Keratinocyte (primary cell): Measurements from ENCODE around the gene HSD11B2.

Experiments
- CTCF ChIP-seq, 3 experiments: IDR thresholded peaks in 1 of 3; conservative IDR thresholded peaks in 1 of 3; optimal IDR thresholded peaks in 1 of 3; 2 replicates in 2 of 3; 3 replicates in 1 of 3; pipeline versions ENCODE3 to v1.5.1; 2011; ENCODE audit warnings: low read length in 3 of 3, mild to moderate bottlenecking in 3 of 3, moderate library complexity in 2 of 3, control low read depth in 1 of 3, inconsistent platforms in 1 of 3; ENCODE audit not compliant: insufficient read depth in 2 of 3; ENCODE audit errors: extremely low read depth in 1 of 3
- EZH2 ChIP-seq: IDR thresholded peaks from one replicate; pipeline ENCODE4 v1.6.1; 2012; ENCODE audit warnings: inconsistent platforms, mild to moderate bottlenecking, low read length, moderate library complexity

- TF ChIP-seq CTCF (optimal IDR thresholded peaks at IDR 0.05 in 1 of 3, IDR thresholded peaks at IDR 0.05 in 1 of 3, conservative IDR thresholded peaks at IDR 0.05 in 1 of 3; ENCODE audit: extremely low read depth in 1 of 3, insufficient read depth in 2 of 3, low read length in 3 of 3) = no peak
- no peak for TF ChIP-seq EZH2
Measured at GRCh38 chr16:67423015-67423414, 7.9 kb upstream of the HSD11B2 start.
